ENCODE measurements around the gene CCDC43.

Gene CCDC43

GRCh38 chr17:44633998-44634397 is 55.6 kb downstream of the CCDC43 start:
- TF ChIP-seq MAX (IDR thresholded peaks at IDR 0.05; ENCODE audit: low read depth, low read length): no peak
- TF ChIP-seq POLR2A (IDR thresholded peaks at IDR 0.05; ENCODE audit: extremely low read depth, insufficient read length): no peak
- TF ChIP-seq CTCF (IDR thresholded peaks at IDR 0.05; ENCODE audit: low read depth, low read length): no peak
- TF ChIP-seq MYC (IDR thresholded peaks at IDR 0.05; ENCODE audit: low read depth, low read length): no peak
- DNase-seq (ENCODE audit: low read depth): no peak

GRCh38 chr17:44630703-44631102 is 58.9 kb downstream of the CCDC43 start:
- TF ChIP-seq POLR2A (IDR thresholded peaks at IDR 0.05; ENCODE audit: extremely low read depth, insufficient read length): no peak
- TF ChIP-seq CTCF (IDR thresholded peaks at IDR 0.05; ENCODE audit: low read depth, low read length): no peak
- no peak for TF ChIP-seq MYC (IDR thresholded peaks at IDR 0.05; ENCODE audit: low read depth, low read length)
- no peak for TF ChIP-seq MAX (IDR thresholded peaks at IDR 0.05; ENCODE audit: low read depth, low read length)
- H3K4me3 ChIP-seq (ENCODE audit: low read depth, low read length): no peak overlapping the region
- DNase-seq (ENCODE audit: low read depth): no peak

More at GRCh38 chr17:44633998-44634397, 55.6 kb downstream of the CCDC43 start:
- H3K4me3 ChIP-seq (ENCODE audit: low read depth, low read length): no peak overlapping the region

GRCh38 chr17:44629314-44629713 is 60.3 kb downstream of the CCDC43 start:
- no peak overlapping the region for H3K4me3 ChIP-seq (ENCODE audit: low read depth, low read length)

GRCh38 chr17:44628243-44629188 is 61.1 kb downstream of the CCDC43 start:
- H3K4me3 ChIP-seq (ENCODE audit: low read depth, low read length): no peak overlapping the region
- no peak for DNase-seq (ENCODE audit: low read depth)

More at GRCh38 chr17:44629314-44629713, 60.3 kb downstream of the CCDC43 start:
- TF ChIP-seq POLR2A (IDR thresholded peaks at IDR 0.05; ENCODE audit: extremely low read depth, insufficient read length): no peak
- no peak for TF ChIP-seq MAX (IDR thresholded peaks at IDR 0.05; ENCODE audit: low read depth, low read length)
- no peak for TF ChIP-seq MYC (IDR thresholded peaks at IDR 0.05; ENCODE audit: low read depth, low read length)
- TF ChIP-seq CTCF (IDR thresholded peaks at IDR 0.05; ENCODE audit: low read depth, low read length): no peak
- DNase-seq (ENCODE audit: low read depth): no peak

More at GRCh38 chr17:44628243-44629188, 61.1 kb downstream of the CCDC43 start:
- TF ChIP-seq POLR2A (IDR thresholded peaks at IDR 0.05; ENCODE audit: extremely low read depth, insufficient read length) (no peak), MYC (IDR thresholded peaks at IDR 0.05; ENCODE audit: low read depth, low read length) (no peak), CTCF (IDR thresholded peaks at IDR 0.05; ENCODE audit: low read depth, low read length) (no peak), MAX (IDR thresholded peaks at IDR 0.05; ENCODE audit: low read depth, low read length) (no peak)
